ENCODE results near the gene NUAK2.
A peak's percentile ranks its signal among the peaks of the same experiment; 100 is the strongest.
"Not testable (repeated sequence)": the region's sequence is repeated elsewhere in the genome, so short reads cannot be mapped to it uniquely, and the experiment has no call there.

Gene NUAK2

DNA sequence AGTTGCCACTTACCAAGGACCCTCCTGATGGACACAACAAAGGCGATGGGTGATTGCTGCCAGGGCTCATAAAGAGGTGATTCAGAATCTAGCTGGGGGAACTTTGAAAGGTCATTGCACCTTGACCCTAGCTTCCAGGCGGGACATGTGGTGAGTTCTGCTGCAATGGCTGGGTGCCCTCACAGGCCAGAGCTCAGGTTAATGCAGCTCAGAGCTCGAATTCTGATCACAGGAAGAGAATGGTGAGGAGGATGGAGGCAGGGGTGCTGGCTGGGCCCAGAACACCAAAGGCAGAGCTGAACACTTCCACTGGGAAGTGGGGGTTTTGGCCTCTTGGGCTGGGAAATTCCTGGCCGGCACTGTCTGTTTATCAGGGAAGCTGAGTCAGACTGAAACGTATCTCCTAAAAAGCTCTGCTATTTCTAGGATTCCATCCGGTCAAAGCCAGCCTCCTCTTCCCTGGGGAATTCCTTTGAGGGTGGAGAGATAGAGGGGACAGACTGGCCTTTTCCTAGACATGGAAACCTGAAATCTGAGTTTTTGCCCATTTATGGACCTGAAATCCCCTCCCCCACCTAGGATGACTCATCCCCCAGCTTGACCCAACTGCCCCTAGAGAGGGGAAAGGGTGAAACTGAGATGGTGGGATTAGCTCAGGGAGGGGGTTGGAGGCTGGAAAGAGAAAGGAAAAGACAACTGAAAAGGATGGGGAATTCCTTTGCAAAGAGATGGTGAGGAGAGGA is 27.2 kb downstream of the NUAK2 start:
- no peak for DNase-seq

DNA sequence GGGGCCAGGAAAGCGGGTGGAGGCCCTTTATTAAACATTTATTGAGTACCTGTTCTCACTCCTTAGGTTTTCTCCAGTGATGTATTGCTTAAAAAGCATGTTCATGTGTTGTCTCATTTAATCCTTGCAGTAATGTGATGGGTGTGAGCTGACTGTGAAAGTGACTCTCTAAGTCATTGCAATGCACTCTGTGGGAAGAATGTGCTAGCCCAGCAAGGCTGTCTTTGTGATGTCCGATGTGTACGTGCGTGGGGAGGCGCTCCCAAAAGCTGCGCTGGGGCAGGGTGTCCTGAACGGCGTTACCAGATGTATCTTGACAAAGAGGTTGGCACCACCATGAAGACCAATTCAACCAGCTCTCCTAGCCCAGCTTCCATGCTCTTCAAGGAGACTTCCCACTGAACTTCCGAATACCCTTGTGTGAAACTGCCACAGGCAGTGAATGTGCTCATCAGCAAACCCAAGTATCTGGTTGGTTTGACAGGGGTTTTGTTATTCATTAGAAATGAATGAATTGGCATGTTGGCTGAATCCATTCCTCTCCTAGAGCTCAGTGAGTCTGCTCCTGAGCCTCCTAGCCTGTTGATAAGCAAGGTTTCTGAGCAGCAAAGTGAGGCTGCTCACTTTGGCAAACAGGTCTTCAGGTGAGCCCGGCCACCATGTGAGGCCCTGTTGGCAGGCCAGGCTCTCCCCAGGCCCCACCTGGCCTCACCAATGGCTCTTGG is 28.0 kb downstream of the NUAK2 start:
- no peak for DNase-seq

DNA sequence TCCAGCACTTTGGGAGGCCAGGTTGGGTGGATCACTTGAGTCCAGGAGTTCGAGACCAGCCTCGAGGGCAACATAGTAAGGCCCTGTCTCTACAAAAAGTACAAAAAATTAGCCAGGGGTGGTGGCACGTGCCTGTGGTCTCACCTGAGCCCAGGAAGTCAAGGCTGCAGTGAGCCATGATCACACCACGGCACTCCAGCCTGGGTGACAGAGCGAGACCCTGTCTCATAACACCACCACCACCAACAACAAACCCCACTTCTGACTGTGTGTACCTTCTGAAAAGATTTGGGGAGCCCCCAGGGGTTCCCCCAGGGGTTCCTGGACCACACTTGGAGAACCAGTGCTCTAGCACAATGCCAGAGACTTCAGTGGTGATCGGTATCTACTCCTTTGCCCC is 29.9 kb downstream of the NUAK2 start:
- DNase-seq, result no peak

DNA sequence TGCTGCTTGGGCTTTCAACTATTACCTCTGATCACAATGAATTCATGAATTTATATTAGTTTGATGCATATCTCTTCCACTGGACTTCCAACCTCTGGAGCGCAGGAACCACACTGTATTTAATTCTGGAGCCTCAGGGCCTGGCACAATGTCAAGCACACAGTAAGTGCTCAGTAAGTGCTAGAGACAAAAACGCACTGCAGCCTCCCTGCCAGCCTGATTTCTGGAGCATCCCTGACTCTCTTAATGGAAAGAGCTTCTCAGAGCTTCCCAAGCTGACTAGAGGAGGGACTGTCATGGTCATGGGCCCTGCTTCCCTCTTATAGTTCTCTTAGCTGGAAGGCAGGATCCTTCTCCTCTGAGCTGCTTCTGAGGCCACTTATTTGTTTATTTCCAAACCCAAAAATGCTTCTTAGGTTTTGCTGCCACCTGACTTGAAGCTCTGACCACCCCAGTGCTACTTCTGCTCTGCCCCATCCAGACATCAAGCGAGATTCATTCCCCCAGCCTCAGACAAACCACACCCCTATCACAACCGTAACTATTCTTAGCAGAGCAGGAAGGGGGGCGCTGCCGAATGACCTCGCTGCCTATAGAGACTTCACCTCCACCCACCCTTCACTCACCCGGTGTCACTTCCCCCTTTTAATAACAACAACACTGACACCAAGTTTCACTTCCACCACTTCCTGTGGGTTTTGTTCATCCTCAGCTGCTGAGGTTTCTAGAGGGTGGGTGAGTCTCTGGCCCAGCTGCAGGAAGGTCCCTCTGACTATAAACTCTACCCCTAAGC is 33.6 kb downstream of the NUAK2 start:
- peak; percentile 85 for DNase-seq

GRCh38 chr1:205287076-205287475 is 34.5 kb downstream of the NUAK2 start:
- DNase-seq, result no peak

GRCh38 chr1:205286335-205286950 is 35.1 kb downstream of the NUAK2 start:
- DNase-seq, result peak; percentile 73

GRCh38 chr1:205285381-205286101 is 36.0 kb downstream of the NUAK2 start:
- peak; percentile 76 for DNase-seq

DNA sequence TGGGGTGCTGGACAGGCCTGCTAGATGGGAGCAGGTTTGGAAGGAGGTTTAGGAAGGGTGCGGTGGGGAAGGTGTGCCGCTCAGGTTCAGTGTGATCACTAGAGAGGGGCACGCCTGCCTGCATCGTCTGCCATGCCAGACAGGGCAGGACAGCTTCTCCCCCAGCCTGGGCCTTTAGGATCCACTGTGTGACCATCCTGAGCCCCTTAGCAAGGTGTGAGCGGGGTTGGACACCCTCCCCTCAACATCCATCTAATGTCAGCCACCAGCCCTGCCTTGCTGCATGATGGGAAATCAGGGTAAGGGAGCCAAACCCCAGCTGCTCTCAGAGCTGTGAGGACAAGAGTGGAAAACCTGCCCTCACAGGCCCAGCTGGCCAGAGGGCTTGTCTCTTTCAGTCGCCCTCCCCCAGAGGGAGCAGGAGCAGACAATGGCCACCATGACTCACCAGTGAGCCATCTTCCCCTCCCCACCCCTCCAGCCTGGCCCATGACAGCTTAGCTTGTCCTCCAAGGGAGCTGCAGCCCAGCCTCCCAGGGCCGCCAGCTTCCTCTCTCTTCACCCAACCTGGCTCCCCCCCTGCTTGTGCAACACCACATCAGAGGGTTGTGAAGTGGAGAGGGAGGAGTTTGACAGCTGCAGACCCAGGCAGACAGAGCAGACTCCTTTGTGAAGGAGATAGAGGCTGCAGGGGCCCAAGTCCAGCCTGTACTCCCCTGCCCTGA is 37.0 kb downstream of the NUAK2 start:
- DNase-seq, result peak; percentile 96

DNA sequence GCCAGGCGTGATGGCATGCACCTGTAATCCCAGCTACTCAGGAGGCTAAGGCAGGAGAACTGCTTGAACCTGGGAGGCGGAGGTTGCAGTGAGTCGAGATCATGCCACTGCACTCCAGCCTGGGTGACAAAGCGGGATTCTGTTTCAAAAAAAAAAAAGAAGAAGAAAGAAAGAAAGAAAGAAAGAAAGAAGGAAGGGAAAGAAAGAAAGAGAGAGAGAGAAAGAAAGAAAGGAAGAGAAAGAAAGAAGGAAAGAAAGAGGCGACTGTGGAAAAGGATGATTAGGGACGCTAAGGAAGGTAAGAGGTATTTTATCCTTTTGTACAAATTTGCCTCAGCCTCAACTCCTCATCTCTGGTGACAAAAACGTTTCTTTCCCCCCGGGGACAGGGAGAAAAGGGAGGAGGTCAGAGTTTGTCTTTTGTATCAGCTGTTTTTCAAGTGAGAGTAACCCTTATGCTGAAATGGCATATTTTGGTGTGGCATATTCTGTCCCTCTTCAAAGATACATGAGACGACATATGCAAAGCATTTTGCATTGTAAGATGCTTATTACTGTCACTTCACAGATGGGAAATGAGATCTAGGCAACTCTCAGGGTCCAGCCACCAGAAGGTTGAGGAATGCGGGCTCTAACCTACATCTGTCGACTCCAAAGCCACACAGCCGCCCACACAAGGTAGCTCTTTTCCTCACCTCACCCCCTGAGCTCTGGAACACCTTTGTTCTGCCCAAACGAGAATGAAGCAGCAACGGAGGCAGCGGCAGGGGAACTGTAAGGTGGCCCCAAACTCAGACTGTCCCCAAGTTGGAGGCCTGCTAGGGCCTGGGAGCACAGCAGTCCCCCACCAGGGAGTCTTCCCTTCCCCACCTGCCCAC is 38.0 kb downstream of the NUAK2 start:
- peak; percentile 16 for DNase-seq

DNA sequence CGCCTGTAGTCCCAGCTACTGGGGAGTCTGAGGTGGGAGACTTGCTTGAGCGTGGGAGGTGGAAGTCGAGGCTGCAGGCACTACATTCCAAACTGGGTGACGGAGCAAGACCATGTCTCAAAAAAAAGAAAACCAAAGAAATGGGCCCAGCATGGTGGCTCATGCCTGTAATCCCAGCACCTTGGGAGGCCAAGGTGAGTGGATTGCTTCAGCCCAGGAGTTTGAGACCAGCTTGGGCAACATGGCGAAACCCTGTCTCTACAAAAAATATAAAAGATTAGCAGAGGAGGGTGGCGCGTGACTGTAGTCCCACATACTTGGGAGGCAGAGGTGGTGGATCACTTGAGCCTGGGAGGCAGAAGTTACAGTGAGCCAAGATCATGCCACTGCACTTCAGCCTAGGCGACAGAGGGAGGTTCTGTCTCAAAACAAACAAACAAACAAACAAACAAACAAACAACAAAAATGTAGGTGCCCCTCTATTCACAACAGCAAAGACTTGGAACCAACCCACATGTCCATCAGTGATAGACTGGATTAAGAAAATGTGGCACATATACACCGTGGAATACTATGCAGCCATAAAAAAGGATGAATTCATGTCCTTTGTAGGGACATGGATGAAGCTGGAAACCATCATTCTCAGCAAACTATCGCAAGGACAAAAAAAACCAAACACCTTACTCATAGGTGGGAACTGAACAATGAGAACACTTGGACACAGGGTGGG is 40.7 kb downstream of the NUAK2 start:
- DNase-seq, result not testable (repeated sequence)

DNA sequence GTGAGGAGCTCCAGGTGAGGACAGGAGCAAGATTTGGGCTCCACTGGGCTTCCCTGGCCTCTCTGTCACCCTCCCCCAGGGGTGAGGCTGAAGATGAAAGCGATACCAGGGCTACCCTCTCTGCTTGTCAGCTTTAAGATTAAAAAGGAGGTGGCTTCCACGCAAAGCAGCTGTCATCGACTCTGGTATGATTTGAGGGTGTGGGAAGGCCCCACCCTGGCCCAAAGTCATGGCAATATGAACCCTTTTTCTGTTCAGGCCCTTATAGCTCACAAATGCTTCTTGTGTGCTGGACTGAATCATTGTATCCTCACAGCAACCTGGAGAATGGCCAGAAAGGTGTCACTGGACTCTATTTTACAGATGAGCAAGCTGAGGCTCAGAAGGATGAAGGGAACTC is 41.6 kb downstream of the NUAK2 start:
- DNase-seq, result peak; percentile 37

GRCh38 chr1:205276689-205277065 is 44.9 kb downstream of the NUAK2 start:
- no peak for DNase-seq

DNA sequence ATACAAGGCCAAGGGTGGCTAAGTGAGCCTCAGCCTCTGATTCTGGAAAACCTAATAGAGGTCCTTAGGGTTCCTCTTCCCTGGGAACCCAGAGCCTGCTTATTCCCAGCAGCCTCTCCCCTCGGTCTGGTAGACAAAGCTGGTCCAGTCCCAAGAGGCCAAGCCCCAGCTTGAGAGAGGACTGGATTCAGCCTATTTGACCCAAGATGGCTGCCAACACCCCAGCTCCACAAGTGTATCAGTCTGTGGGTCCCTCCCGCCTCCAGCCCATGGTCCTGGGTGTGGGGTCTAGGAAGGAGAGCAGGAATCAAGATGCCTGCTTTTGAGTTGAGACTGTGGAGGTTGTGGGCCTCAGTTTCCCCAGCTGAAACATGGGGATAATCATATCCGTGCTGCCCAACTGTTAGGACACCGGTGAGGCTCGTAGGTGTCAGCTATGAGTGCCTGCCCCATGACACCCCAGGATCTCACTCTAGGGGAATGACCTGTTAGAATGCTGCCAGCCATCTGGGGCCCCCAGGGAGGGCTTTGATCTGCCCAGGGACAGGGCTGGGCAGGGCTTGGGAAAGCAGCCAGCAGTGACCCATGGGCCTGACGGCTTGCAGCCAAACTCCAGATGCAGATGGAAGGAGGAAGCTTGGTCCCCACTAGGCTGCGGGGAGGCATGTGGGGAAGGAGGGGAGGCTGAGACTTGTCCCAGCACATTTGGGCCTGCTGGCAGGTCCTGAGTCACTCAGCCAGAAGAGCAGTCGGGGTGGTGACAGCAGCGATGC is 45.4 kb downstream of the NUAK2 start:
- no peak for DNase-seq

DNA sequence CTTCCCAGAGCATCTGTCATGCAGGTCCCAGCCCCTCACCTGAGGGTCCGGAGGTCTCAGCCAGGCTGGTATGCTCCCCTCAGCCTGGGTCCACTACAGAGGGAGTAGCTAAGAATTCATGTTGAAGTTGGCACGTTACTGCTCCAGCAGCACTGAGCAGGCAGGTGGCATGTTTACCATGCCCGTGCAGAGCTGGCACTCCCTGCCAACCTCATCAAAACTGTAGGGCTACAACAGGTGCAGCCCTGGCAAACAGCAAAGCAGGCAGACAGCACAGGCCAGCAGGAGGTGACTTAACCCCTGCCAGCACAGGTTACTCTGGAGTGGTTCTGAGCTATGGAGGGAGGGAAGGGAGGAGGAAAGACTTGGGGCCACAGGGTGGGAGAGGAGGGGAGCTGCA is 46.4 kb downstream of the NUAK2 start:
- peak; percentile 75 for DNase-seq

DNA sequence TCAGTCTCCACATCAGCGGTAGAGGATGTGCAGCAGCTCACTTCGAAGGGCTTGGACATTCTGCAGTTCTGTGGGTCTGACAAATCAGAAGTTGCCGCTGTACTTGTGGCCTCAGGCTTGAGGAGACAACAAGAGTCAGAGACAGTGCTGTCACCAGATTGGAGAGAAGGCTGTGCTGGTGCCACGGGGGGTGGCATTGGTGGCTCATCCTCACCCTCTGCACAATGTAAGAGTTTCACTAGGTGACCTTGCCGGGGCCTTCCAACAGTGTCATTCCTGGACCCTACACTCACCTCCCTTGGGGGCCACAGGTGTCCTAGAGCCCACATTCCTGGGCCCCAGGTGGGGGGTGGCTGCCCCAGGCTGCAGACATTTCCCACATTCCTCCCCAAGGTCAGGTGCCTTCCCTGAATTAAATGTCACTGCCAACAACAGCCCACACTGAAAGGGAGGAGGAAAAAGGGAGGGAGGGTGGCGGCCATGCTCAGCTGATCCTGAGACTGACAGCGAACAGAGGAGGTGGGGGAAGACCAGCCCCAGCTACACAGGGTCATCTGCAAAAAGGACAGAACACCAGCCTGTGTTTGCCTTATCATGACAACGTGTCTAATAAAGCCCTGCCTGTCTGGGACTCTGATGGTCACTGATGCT is 47.4 kb downstream of the NUAK2 start:
- peak; percentile 27 for DNase-seq

- DNase-seq, result peak; percentile 89
These were observed 48.0 kb downstream of the NUAK2 start for GRCh38 chr1:205273551-205273982.

GRCh38 chr1:205272536-205272935 is 49.0 kb downstream of the NUAK2 start:
- DNase-seq, result no peak

- DNase-seq, result no peak
These were observed 49.8 kb downstream of the NUAK2 start for GRCh38 chr1:205271745-205272144.

- DNase-seq, result no peak
These were observed 50.3 kb downstream of the NUAK2 start for GRCh38 chr1:205271277-205271676.

Data from CD4-positive, alpha-beta T cell treated with Interleukin-6 for 4 hours (primary cell).